Sigmoid colon (tissue), 7 donors: ENCODE results near the gene ZIM2. TPM values are rescaled to one million over a fixed set of nuclear protein-coding genes. Genes with fewer than 3 reads are reported as not detected.
A peak's percentile ranks its signal among the peaks of the same experiment; 100 is the strongest.

ENCODE experiments used
- DNase-seq: peaks from one replicate; pipeline ENCODE4 v3.0.0-alpha.2; 2019
- H3K27ac ChIP-seq, 4 donors: fragments of 200-600 bp; sonication (generic); one replicate each; pipeline ENCODE4 v1.5.1; 2016 to 2019; ENCODE audit warnings: mild to moderate bottlenecking in 1 of 4
- H3K27me3 ChIP-seq, 3 donors: fragments of 200-600 bp; sonication (generic); one replicate each; pipeline ENCODE4 v1.5.1; 2019; ENCODE audit warnings: mild to moderate bottlenecking in 1 of 3
- H3K36me3 ChIP-seq, 4 donors: fragments of 200-600 bp; sonication (generic); one replicate each; pipeline ENCODE4 v1.5.1; 2016 to 2019
- H3K4me1 ChIP-seq, 4 donors: fragments of 200-600 bp; sonication (generic); one replicate each; pipeline ENCODE4 v1.5.1; 2017 to 2019
- H3K4me3 ChIP-seq, 4 donors: fragments of 200-600 bp; sonication (generic); one replicate each; pipeline ENCODE4 v1.5.1; 2017 to 2019; ENCODE audit warnings: mild to moderate bottlenecking in 2 of 4, moderate library complexity in 1 of 4
- H3K9me3 ChIP-seq, 4 donors: fragments of 200-600 bp in 3 of 4; sonication (generic) in 3 of 4; one replicate each; pipeline versions ENCODE4 v1.5.1 to v1.6.1; 2013 to 2019
- CTCF ChIP-seq, 4 experiments: fragments of 450-650 bp in 3 of 4; fragments of 200-600 bp in 1 of 4; IDR thresholded peaks; one replicate each; pipeline ENCODE4 v1.5.1; 2016 to 2019; ENCODE audit warnings: antibody characterized with exemption in 4 of 4, mild to moderate bottlenecking in 3 of 4, moderate library complexity in 2 of 4
- EP300 ChIP-seq, 4 donors: sonication (generic); formaldehyde crosslinking; IDR thresholded peaks; one replicate each; pipeline ENCODE4 v1.6.1; 2017; ENCODE audit warnings: antibody characterized with exemption in 4 of 4
- POLR2A ChIP-seq, 2 donors: fragments of 450-650 bp; IDR thresholded peaks; one replicate each; pipeline ENCODE4 v1.6.1; 2016; ENCODE audit warnings: antibody characterized with exemption in 2 of 2, mild to moderate bottlenecking in 2 of 2, moderate library complexity in 2 of 2
- POLR2AphosphoS5 ChIP-seq, 4 donors: sonication (generic); formaldehyde crosslinking; IDR thresholded peaks; one replicate each; pipeline ENCODE4 v1.6.1; 2017; ENCODE audit warnings: antibody characterized with exemption in 4 of 4
- WGBS, 2 donors: extraction: QIAGEN DNeasy Blood & Tissue Kit; methylation state at CpG; one replicate each; pipeline ENCODE4 v1.1.7; 2013; 5-methylcytosine and 5-hydroxymethylcytosine counted together
- intact Hi-C: fragments of 100-400 bp; cut with DNase I; formaldehyde crosslinking; loops from one replicate; pipeline ENCODE4 v1.15.1; 2023
- polyA plus RNA-seq, 3 donors: library from polyadenylated mRNA; stranded (reverse); fragments of 200-250 nt; gene quantifications; one replicate each; pipeline ENCODE4 v1.2.3, GENCODE V29; 2013
- total RNA-seq, 4 donors: library from RNA; depleted of rRNA; stranded (reverse); fragments of >200 nt; gene quantifications; one replicate each; pipeline ENCODE4 v1.1.0, GENCODE V29; 2016
- donor health status: healthy with polysubstance abuse.
- donor health status: Bipolar disorder and iron deficiency.
- donor health status: healthy.

Gene ZIM2
- total and polyA plus RNA-seq, 7 donors = 0.09 to 1.6 (median 0.83) TPM; not detected in 2

GRCh38 chr19:56841193-56841543, 642 bp upstream of the ZIM2 start:
- Histone ChIP-seq H3K27ac (peak overlapping the region in 2 of 4 donors; percentile 88 to 92), H3K4me3 (peak overlapping the region in 1 of 4 donors; percentile 63), H3K9me3 (peaks cover 0 to 26% (median 0%) of the 10 kb centered on the region in 4 donors), H3K27me3 (no peaks in the 10 kb centered on the region), H3K4me1 (peaks cover 0 to 12% (median 2%) of the 10 kb centered on the region in 4 donors), H3K36me3 (no peaks in the 10 kb centered on the region)
- intact Hi-C loops = loop anchor here (5.0 kb wide), 1 partner anchor 226 kb away; no protein-coding TSS in a partner anchor
- TF ChIP-seq EP300 (IDR thresholded peaks at IDR 0.05) = no peak
- no peak for TF ChIP-seq POLR2AphosphoS5 (IDR thresholded peaks at IDR 0.05)
- no peak for TF ChIP-seq POLR2A (IDR thresholded peaks at IDR 0.05)
- no peak for TF ChIP-seq CTCF (IDR thresholded peaks at IDR 0.05)
- 51 to 54% methylated on average over 12 of the region's 12 CpGs for WGBS, 2 donors
- DNase-seq = no peak

- intact Hi-C loops = loop anchor here (5.0 kb wide), 3 partner anchors 78 to 257 kb away; no protein-coding TSS in a partner anchor
- WGBS, 2 donors = 50 to 67% methylated on average over 48 of the region's 48 CpGs
Measured at GRCh38 chr19:56839652-56840450, 675 bp downstream of the ZIM2 start.

GRCh38 chr19:56838909-56839651, 1.4 kb downstream of the ZIM2 start:
- Histone ChIP-seq H3K4me1 (peaks cover 0 to 12% (median 2%) of the 10 kb centered on the region in 4 donors), H3K4me3 (peak overlapping the region in 3 of 4 donors; percentile 49 to 63 (median 62)), H3K27me3 (no peaks in the 10 kb centered on the region), H3K27ac (peak overlapping the region; percentile 88 to 92 (median 90)), H3K9me3 (peaks cover 0 to 26% (median 0%) of the 10 kb centered on the region in 4 donors), H3K36me3 (no peaks in the 10 kb centered on the region)
- intact Hi-C loops = loop anchor here (5.0 kb wide), 2 partner anchors 77 to 258 kb away; no protein-coding TSS in a partner anchor
- DNase-seq = peak; percentile 100
- TF ChIP-seq EP300 (IDR thresholded peaks at IDR 0.05) (no peak), CTCF (IDR thresholded peaks at IDR 0.05) (no peak), POLR2AphosphoS5 (IDR thresholded peaks at IDR 0.05) (peak in 1 of 4 donors; percentile 37), POLR2A (IDR thresholded peaks at IDR 0.05) (no peak)
- WGBS, 2 donors = 44 to 54% methylated on average over 34 of the region's 34 CpGs

More at GRCh38 chr19:56839652-56840450, 675 bp downstream of the ZIM2 start:
- TF ChIP-seq POLR2AphosphoS5 (IDR thresholded peaks at IDR 0.05) (peak; percentile 49 to 80 (median 68)), CTCF (IDR thresholded peaks at IDR 0.05) (no peak), POLR2A (IDR thresholded peaks at IDR 0.05) (peak in 1 of 2 donors; percentile 57), EP300 (IDR thresholded peaks at IDR 0.05) (no peak)
- Histone ChIP-seq H3K27ac (peak overlapping the region; percentile 88 to 92 (median 90)), H3K4me1 (peaks cover 0 to 12% (median 2%) of the 10 kb centered on the region in 4 donors), H3K4me3 (peak overlapping the region; percentile 49 to 63 (median 57)), H3K9me3 (peaks cover 0 to 26% (median 0%) of the 10 kb centered on the region in 4 donors), H3K36me3 (no peaks in the 10 kb centered on the region), H3K27me3 (no peaks in the 10 kb centered on the region)
- DNase-seq = peak; percentile 99

- Histone ChIP-seq H3K4me1 (peaks cover 0 to 12% (median 2%) of the 10 kb centered on the region in 4 donors), H3K4me3 (peak overlapping the region; percentile 33 to 58 (median 50)), H3K36me3 (peaks cover 0 to 3% (median 0%) of the 10 kb centered on the region in 4 donors), H3K27ac (peak overlapping the region; percentile 88 to 92 (median 90)), H3K27me3 (no peaks in the 10 kb centered on the region), H3K9me3 (peaks cover 0 to 26% (median 0%) of the 10 kb centered on the region in 4 donors)
- intact Hi-C loops = loop anchor here (5.0 kb wide), 2 partner anchors 76 to 259 kb away; no protein-coding TSS in a partner anchor
- TF ChIP-seq EP300 (IDR thresholded peaks at IDR 0.05) = no peak
- TF ChIP-seq POLR2AphosphoS5 (IDR thresholded peaks at IDR 0.05) = peak; percentile 25 to 57 (median 47)
- peak in 3 of 4 experiments; percentile 27 to 36 (median 35) for TF ChIP-seq CTCF (IDR thresholded peaks at IDR 0.05)
- TF ChIP-seq POLR2A (IDR thresholded peaks at IDR 0.05) = peak in 1 of 2 donors; percentile 14
- peak; percentile 86 for DNase-seq
- WGBS, 2 donors = 40 to 58% methylated on average over 44 of the region's 44 CpGs
Measured at GRCh38 chr19:56838024-56838908, 2.3 kb downstream of the ZIM2 start.
